Measurements from ENCODE around the gene CSN3. TPM values are rescaled to one million over a fixed set of nuclear protein-coding genes. Genes with fewer than 3 reads are reported as not detected.

CSN3 gene
- total RNA-seq, 1 donor from 2014 or later = not detected

DNA sequence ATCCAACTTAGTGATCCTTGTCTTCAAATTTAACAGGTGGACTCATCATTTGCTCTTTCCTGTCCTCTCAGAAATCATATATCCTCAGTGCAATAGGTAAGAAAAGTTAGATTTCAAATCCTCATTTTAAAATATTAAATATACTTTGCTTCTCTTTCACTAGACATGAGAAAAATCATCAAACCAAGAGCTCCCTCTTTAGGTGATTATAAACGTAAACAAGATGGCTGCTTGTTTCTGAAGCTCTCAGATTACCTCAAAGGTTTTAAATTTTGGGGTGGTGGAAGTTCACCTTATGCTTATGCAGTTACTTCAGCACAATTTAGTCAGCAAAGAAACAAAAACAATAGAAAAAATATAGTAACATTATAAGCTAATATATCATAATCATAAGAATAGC, 27.3 kb downstream of the CSN3 start:
- H3K27me3 Mint-ChIP-seq = no peaks in the 10 kb centered on the region
- ChIA-PET CTCF (no interaction called here), POLR2A (no interaction called here)
- no peaks in the 10 kb centered on the region for H3K36me3 Mint-ChIP-seq (ENCODE audit: low read depth)
- no peak overlapping the region for H3K27ac Mint-ChIP-seq
- H3K4me3 Mint-ChIP-seq = no peak overlapping the region
- no peaks in the 10 kb centered on the region for H3K9me3 Mint-ChIP-seq
- DNase-seq (no peak), ATAC-seq (ENCODE audit: low read depth) (no peak)
- no peaks in the 10 kb centered on the region for H3K4me1 Mint-ChIP-seq
- TF ChIP-seq, protein P1, sequence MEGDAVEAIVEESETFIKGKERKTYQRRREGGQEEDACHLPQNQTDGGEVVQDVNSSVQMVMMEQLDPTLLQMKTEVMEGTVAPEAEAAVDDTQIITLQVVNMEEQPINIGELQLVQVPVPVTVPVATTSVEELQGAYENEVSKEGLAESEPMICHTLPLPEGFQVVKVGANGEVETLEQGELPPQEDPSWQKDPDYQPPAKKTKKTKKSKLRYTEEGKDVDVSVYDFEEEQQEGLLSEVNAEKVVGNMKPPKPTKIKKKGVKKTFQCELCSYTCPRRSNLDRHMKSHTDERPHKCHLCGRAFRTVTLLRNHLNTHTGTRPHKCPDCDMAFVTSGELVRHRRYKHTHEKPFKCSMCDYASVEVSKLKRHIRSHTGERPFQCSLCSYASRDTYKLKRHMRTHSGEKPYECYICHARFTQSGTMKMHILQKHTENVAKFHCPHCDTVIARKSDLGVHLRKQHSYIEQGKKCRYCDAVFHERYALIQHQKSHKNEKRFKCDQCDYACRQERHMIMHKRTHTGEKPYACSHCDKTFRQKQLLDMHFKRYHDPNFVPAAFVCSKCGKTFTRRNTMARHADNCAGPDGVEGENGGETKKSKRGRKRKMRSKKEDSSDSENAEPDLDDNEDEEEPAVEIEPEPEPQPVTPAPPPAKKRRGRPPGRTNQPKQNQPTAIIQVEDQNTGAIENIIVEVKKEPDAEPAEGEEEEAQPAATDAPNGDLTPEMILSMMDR (IDR thresholded peaks at IDR 0.05) = no peak
- intact Hi-C loops (cut with micrococcal nuclease) = no loop called here

DNA sequence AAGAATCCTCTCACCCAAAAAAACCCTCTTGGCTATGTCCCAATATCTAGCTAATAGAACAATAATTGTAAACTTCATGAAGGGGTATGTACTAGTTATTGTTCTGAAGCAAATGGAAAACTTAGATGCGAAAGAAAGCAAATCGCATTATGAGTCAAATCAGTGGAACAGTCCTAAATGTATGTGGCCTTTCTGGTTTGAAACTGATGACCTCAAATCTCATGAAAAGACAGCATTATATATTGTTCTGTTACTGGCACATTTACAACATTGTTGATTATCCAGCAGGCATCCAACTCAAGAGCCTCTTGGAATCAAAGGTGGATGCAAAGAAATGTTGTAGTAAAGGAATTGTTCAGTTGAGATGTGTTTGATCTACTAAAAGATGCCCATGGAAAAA, 34.7 kb downstream of the CSN3 start:
- Mint-ChIP-seq H3K9me3 (peaks cover 2% of the 10 kb centered on the region), H3K27me3 (no peaks in the 10 kb centered on the region), H3K4me1 (no peaks in the 10 kb centered on the region), H3K27ac (no peak overlapping the region), H3K36me3 (ENCODE audit: low read depth) (no peaks in the 10 kb centered on the region), H3K4me3 (no peak overlapping the region)
- POLR2A ChIA-PET = no interaction called here
- TF ChIP-seq, protein P1 (IDR thresholded peaks at IDR 0.05) = no peak
- CTCF ChIA-PET = no interaction called here
- ATAC-seq (ENCODE audit: low read depth) (no peak), DNase-seq (no peak)
- intact Hi-C loops (cut with micrococcal nuclease) = no loop called here

DNA sequence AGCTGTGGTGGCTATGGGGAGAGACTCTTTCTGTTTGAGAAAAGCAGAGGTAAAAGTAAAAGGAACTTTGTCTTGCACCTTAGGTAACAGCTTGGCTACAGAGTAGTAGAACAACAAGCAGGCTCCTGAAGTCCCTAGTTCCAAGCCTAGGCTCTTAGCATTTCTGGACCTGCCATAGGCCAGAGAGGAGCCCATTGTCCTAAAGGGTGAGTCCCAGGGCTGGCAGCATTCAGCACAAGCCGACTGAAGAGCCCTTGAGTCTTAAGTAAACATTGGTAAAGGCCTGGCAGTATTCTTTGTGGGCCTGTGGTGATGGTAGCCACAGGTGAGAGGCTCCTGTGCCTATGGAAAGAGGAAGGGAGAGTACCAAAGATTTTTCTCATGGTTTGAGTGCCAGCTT, 38.2 kb downstream of the CSN3 start:
- H3K9me3 Mint-ChIP-seq = peaks cover 2% of the 10 kb centered on the region
- ChIA-PET CTCF (no interaction called here), POLR2A (no interaction called here)
- H3K27ac Mint-ChIP-seq = no peak overlapping the region
- ATAC-seq (ENCODE audit: low read depth) (no peak), DNase-seq (no peak)
- intact Hi-C loops (cut with micrococcal nuclease) = no loop called here
- TF ChIP-seq, protein P1 (IDR thresholded peaks at IDR 0.05) = no peak
- no peak overlapping the region for H3K4me3 Mint-ChIP-seq
- no peaks in the 10 kb centered on the region for H3K4me1 Mint-ChIP-seq
- H3K27me3 Mint-ChIP-seq = no peaks in the 10 kb centered on the region
- no peaks in the 10 kb centered on the region for H3K36me3 Mint-ChIP-seq (ENCODE audit: low read depth)

DNA sequence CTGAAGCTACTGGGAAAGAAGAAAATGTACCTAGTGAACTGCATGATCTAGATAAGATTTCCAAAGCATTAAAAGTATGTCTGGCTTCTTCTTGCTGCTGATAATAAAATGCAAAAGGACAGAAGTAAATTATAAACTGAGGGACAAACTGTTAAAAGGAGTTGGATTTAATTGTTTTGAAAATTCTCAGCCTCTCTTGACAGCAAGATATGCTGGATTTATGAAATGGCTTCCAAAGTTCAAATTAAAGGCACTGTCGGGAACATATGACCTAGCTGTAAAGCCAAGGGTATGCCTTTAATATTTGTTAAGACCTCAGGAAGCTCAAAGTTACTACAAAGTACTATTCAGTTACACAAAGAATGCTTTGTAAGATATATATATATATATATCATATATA, 46.3 kb downstream of the CSN3 start:
- Mint-ChIP-seq H3K27me3 (no peaks in the 10 kb centered on the region), H3K27ac (no peak overlapping the region), H3K9me3 (peaks cover 2% of the 10 kb centered on the region), H3K36me3 (ENCODE audit: low read depth) (no peaks in the 10 kb centered on the region), H3K4me3 (no peak overlapping the region), H3K4me1 (no peaks in the 10 kb centered on the region)
- ChIA-PET POLR2A (no interaction called here), CTCF (no interaction called here)
- TF ChIP-seq, protein P1 (IDR thresholded peaks at IDR 0.05) = no peak
- intact Hi-C loops (cut with micrococcal nuclease) = no loop called here
- ATAC-seq (ENCODE audit: low read depth) (no peak), DNase-seq (no peak)

DNA sequence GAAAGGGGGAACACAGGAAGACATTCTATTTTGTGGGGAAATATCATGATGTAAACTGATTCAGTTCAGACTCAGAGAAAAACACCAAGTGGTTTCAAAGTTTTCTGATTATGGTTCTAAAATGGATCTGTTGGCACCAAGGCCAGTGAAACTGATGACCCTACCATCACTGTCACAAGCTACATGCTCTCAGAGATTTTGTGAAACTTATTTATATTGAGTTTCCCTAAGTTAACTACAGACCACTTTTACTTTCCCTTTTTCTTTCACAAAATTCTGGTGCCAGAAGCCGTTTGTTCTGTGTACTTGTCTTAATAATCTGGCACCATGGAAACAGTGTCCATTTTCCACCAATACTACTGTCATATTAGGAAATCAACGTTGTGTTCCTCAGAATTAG, 48.9 kb downstream of the CSN3 start:
- CTCF ChIA-PET = no interaction called here
- H3K9me3 Mint-ChIP-seq = peaks cover 4% of the 10 kb centered on the region
- H3K4me3 Mint-ChIP-seq = no peak overlapping the region
- H3K27me3 Mint-ChIP-seq = no peaks in the 10 kb centered on the region
- TF ChIP-seq, protein P1 (IDR thresholded peaks at IDR 0.05) = no peak
- H3K4me1 Mint-ChIP-seq = no peaks in the 10 kb centered on the region
- H3K27ac Mint-ChIP-seq = no peak overlapping the region
- POLR2A ChIA-PET = no interaction called here
- no peak for DNase-seq
- intact Hi-C loops (cut with micrococcal nuclease) = no loop called here
- H3K36me3 Mint-ChIP-seq (ENCODE audit: low read depth) = no peaks in the 10 kb centered on the region
- ATAC-seq (ENCODE audit: low read depth) = no peak

All from activated B cell treated with CpG ODN at 0.5 μM for 24 hours (primary cell).